Neural progenitor cell (in vitro differentiated cells): ENCODE measurements around the gene ITLN2. TPM values are rescaled to one million over a fixed set of nuclear protein-coding genes. Genes with fewer than 3 reads are reported as not detected.
"Not testable (repeated sequence)": the region's sequence is repeated elsewhere in the genome, so short reads cannot be mapped to it uniquely, and the experiment has no call there.

Source experiments
- DNase-seq: peaks from one replicate; pipeline ENCODE4 v3.0.0-alpha.2; 2016; ENCODE audit warnings: low spot score
- H2AFZ ChIP-seq: fragments of 200-600 bp; sonication (generic); replicated peaks from 2 replicates; pipeline ENCODE4 v1.6.1; 2016; ENCODE audit warnings: antibody characterized with exemption
- H3F3A ChIP-seq: fragments of 200-600 bp; sonication (generic); 2 replicates; pipeline ENCODE4 v1.6.1; 2016; ENCODE audit warnings: antibody characterized with exemption, low read depth
- H3K27ac ChIP-seq: fragments of 200-600 bp; sonication (generic); 2 replicates; pipeline ENCODE4 v1.5.1; 2016; ENCODE audit warnings: mild to moderate bottlenecking
- H3K27me3 ChIP-seq: fragments of 200-600 bp; sonication (generic); 2 replicates; pipeline ENCODE4 v1.6.1; 2016; ENCODE audit warnings: mild to moderate bottlenecking, moderate library complexity
- H3K36me3 ChIP-seq: fragments of 200-600 bp; sonication (generic); 2 replicates; pipeline ENCODE4 v1.5.1; 2016
- H3K4me1 ChIP-seq: fragments of 200-600 bp; sonication (generic); 2 replicates; pipeline ENCODE4 v1.6.1; 2016; ENCODE audit warnings: mixed run types
- H3K4me2 ChIP-seq: fragments of 200-600 bp; sonication (generic); 2 replicates; pipeline ENCODE4 v1.6.1; 2016
- H3K4me3 ChIP-seq: fragments of 200-600 bp; sonication (generic); 2 replicates; pipeline ENCODE4 v1.5.1; 2016
- H3K79me2 ChIP-seq: fragments of 200-600 bp; sonication (generic); 2 replicates; pipeline ENCODE4 v1.6.1; 2016; ENCODE audit warnings: low read depth
- H3K9ac ChIP-seq: fragments of 200-600 bp; sonication (generic); 2 replicates; pipeline ENCODE4 v1.6.1; 2016
- H3K9me3 ChIP-seq: fragments of 200-600 bp; sonication (generic); 2 replicates; pipeline ENCODE4 v1.5.1; 2016; ENCODE audit warnings: low read depth
- H4K20me1 ChIP-seq: fragments of 200-600 bp; sonication (generic); 2 replicates; pipeline ENCODE4 v1.6.1; 2016; ENCODE audit warnings: low read depth
- H3K27ac Mint-ChIP-seq: 3 replicates; pipeline ENCODE4 v1.8.0; 2021; ENCODE audit warnings: mixed read lengths
- H3K27me3 Mint-ChIP-seq: 2 replicates; pipeline ENCODE4 v1.8.0; 2022; ENCODE audit warnings: low read depth, mild to moderate bottlenecking, inconsistent platforms, moderate library complexity, mixed read lengths; ENCODE audit not compliant: insufficient read depth
- H3K36me3 Mint-ChIP-seq: 3 replicates; pipeline ENCODE4 v1.8.0; 2021; ENCODE audit warnings: mixed read lengths
- H3K4me1 Mint-ChIP-seq: 3 replicates; pipeline ENCODE4 v1.8.0; 2021; ENCODE audit warnings: mixed read lengths
- H3K4me3 Mint-ChIP-seq: 3 replicates; pipeline ENCODE4 v1.8.0; 2021; ENCODE audit warnings: mild to moderate bottlenecking, moderate library complexity, mixed read lengths
- H3K9me3 Mint-ChIP-seq: 3 replicates; pipeline ENCODE4 v1.8.0; 2020; ENCODE audit warnings: mixed read lengths
- EZH2 ChIP-seq: fragments of 200-600 bp; sonication (generic); IDR thresholded peaks from 2 replicates; pipeline ENCODE4 v1.6.1; 2017; ENCODE audit warnings: antibody characterized with exemption, mild to moderate bottlenecking, moderate library complexity
- EZH2phosphoT487 ChIP-seq: fragments of 200-600 bp; sonication (generic); IDR thresholded peaks from 2 replicates; pipeline ENCODE4 v1.6.1; 2017; ENCODE audit warnings: antibody characterized with exemption
- total RNA-seq: library from RNA; depleted of rRNA; stranded (reverse); fragments of >200 nt; gene quantifications from 2 replicates; pipeline ENCODE4 v1.2.3, GENCODE V29; 2015; ENCODE audit warnings: low replicate concordance
- TF ChIP-seq, protein P1 (sequence below): fragments of 200-600 bp; sonication (generic); IDR thresholded peaks from 2 replicates; pipeline ENCODE4 v1.5.1; 2017; ENCODE audit warnings: antibody characterized with exemption, mild to moderate bottlenecking

ITLN2 gene
- total RNA-seq, 1 donor from 2014 or later: not detected

DNA sequence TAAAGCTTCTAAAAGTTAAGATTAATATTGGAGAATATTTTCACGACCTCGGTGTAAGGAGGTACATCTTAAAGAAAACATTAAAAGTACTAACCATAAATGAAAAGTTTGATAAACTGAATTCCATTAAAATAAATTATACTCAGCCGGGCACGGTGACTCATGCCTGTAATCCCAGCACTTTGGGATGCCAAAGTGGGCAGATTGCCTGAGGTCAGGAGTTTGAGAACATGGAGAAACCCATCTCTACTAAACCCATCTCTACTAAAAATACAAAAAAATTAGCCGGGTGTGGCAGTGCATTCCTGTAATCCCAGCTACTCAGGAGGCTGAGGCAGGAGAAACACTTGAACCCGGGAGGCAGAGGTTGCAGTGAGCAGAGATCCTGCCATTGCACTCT, 8.7 kb downstream of the ITLN2 start:
- H3K4me1 Mint-ChIP-seq: peaks cover 21% of the 10 kb centered on the region
- not testable (repeated sequence) for H3K27me3 Mint-ChIP-seq, H3K27me3 ChIP-seq, H3K4me3 Mint-ChIP-seq, H3K9ac ChIP-seq, H4K20me1 ChIP-seq, H3K36me3 ChIP-seq, DNase-seq, H3F3A ChIP-seq, H3K4me2 ChIP-seq, H3K79me2 ChIP-seq, H3K27ac Mint-ChIP-seq, H3K9me3 Mint-ChIP-seq, H3K4me3 ChIP-seq, H3K36me3 Mint-ChIP-seq, H2AFZ ChIP-seq, H3K27ac ChIP-seq, H3K9me3 ChIP-seq
- peaks cover 16% of the 10 kb centered on the region for H3K4me1 ChIP-seq

DNA sequence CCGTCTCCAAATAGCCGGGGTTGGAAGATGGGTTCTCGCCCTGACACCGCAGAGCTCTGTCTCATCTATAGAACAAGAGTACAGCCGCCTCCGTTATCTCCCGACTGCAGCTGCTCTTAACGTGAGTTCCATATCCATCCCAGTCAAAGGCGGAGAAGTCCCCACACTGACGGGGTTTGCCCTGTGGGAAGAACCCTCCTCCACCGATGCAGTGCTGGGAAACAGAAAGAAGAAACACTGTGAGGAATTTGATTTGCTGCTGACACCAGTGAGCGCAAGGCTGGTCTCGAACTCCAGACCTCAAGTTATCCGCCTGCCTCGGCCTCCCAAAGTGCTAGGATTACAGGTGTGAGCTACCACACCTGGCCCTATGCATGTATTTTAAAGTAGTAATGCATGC, 9.5 kb downstream of the ITLN2 start:
- H3K27me3 Mint-ChIP-seq: peaks cover 6% of the 10 kb centered on the region

GRCh38 chr1:160942926-160943325, 11.7 kb downstream of the ITLN2 start:
- peak; percentile 12 for DNase-seq
- H3K27ac Mint-ChIP-seq: no peak overlapping the region
- TF ChIP-seq EZH2: no peak
- no peak for TF ChIP-seq EZH2phosphoT487
- TF ChIP-seq, protein P1, sequence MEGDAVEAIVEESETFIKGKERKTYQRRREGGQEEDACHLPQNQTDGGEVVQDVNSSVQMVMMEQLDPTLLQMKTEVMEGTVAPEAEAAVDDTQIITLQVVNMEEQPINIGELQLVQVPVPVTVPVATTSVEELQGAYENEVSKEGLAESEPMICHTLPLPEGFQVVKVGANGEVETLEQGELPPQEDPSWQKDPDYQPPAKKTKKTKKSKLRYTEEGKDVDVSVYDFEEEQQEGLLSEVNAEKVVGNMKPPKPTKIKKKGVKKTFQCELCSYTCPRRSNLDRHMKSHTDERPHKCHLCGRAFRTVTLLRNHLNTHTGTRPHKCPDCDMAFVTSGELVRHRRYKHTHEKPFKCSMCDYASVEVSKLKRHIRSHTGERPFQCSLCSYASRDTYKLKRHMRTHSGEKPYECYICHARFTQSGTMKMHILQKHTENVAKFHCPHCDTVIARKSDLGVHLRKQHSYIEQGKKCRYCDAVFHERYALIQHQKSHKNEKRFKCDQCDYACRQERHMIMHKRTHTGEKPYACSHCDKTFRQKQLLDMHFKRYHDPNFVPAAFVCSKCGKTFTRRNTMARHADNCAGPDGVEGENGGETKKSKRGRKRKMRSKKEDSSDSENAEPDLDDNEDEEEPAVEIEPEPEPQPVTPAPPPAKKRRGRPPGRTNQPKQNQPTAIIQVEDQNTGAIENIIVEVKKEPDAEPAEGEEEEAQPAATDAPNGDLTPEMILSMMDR: peak; percentile 30

More for the DNA sequence above, 9.5 kb downstream of the ITLN2 start:
- H3K9ac ChIP-seq: no peak overlapping the region
- H3K36me3 ChIP-seq: no peaks in the 10 kb centered on the region
- peaks cover 16% of the 10 kb centered on the region for H3K4me1 ChIP-seq
- H3K4me2 ChIP-seq: no peak overlapping the region
- no peak overlapping the region for H2AFZ ChIP-seq
- no peak overlapping the region for H3K27ac ChIP-seq
- no peaks in the 10 kb centered on the region for H3K36me3 Mint-ChIP-seq
- TF ChIP-seq EZH2: no peak
- no peak for TF ChIP-seq EZH2phosphoT487
- TF ChIP-seq, protein P1: no peak
- no peak overlapping the region for H3K4me3 ChIP-seq
- H3K27ac Mint-ChIP-seq: no peak overlapping the region
- H3K4me3 Mint-ChIP-seq: no peak overlapping the region
- H3K9me3 ChIP-seq: no peaks in the 10 kb centered on the region
- no peaks in the 10 kb centered on the region for H3K79me2 ChIP-seq
- H3K27me3 ChIP-seq: no peaks in the 10 kb centered on the region
- DNase-seq: no peak
- H3F3A ChIP-seq: peaks cover 4% of the 10 kb centered on the region
- H3K4me1 Mint-ChIP-seq: peaks cover 21% of the 10 kb centered on the region
- no peaks in the 10 kb centered on the region for H4K20me1 ChIP-seq
- H3K9me3 Mint-ChIP-seq: peaks cover 6% of the 10 kb centered on the region

DNA sequence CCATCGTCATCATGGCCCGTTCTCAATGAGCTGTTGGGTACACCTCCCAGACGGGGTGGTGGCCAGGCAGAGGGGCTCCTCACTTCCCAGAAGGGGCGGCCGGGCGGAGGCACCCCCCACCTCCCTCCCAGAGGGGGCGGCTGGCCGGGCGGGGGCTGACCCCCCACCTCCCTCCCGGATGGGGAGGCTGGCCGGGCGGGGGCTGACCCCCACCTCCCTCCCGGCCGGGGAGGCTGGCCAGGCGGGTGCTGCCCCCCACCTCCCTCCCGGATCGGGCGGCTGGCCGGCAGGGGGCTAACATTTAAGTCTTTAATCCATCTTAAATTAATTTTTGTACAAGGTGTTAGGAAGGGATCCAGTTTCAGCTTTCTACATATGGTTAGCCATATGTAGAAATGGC, 17.9 kb downstream of the ITLN2 start:
- H3K4me1 ChIP-seq, H3K9ac ChIP-seq, H3K36me3 ChIP-seq, H3F3A ChIP-seq, H3K27ac ChIP-seq, H3K9me3 Mint-ChIP-seq, H3K36me3 Mint-ChIP-seq, H3K27me3 Mint-ChIP-seq, H2AFZ ChIP-seq, H3K4me3 Mint-ChIP-seq, H3K79me2 ChIP-seq, H3K27ac Mint-ChIP-seq, H3K4me2 ChIP-seq, H3K9me3 ChIP-seq, H4K20me1 ChIP-seq, H3K4me1 Mint-ChIP-seq, H3K27me3 ChIP-seq, DNase-seq, H3K4me3 ChIP-seq: not testable (repeated sequence)

More at GRCh38 chr1:160942926-160943325, 11.7 kb downstream of the ITLN2 start:
- Histone ChIP-seq H3K9me3 (no peaks in the 10 kb centered on the region), H3K4me1 (peaks cover 12% of the 10 kb centered on the region), H3K4me3 (no peak overlapping the region), H3K36me3 (no peaks in the 10 kb centered on the region), H3K79me2 (no peaks in the 10 kb centered on the region), H4K20me1 (no peaks in the 10 kb centered on the region), H3F3A (peaks cover 2% of the 10 kb centered on the region), H2AFZ (no peak overlapping the region), H3K27me3 (no peaks in the 10 kb centered on the region), H3K27ac (no peak overlapping the region), H3K9ac (no peak overlapping the region), H3K4me2 (no peak overlapping the region)
- Mint-ChIP-seq H3K4me3 (no peak overlapping the region), H3K4me1 (peaks cover 13% of the 10 kb centered on the region), H3K27me3 (peaks cover 5% of the 10 kb centered on the region), H3K36me3 (no peaks in the 10 kb centered on the region), H3K9me3 (peaks cover 4% of the 10 kb centered on the region)
